IPS DF 4.7 (cell line): ENCODE measurements around the gene CAPSL.
"Not testable (repeated sequence)": the region's sequence is repeated elsewhere in the genome, so short reads cannot be mapped to it uniquely, and the experiment has no call there.

ENCODE experiments used
- DNase-seq: peaks from one replicate; pipeline ENCODE4 v3.0.0-alpha.2; 2013; ENCODE audit warnings: low spot score; ENCODE audit errors: extremely low read depth

Gene CAPSL

GRCh38 chr5:35908228-35908627 is 30.2 kb downstream of the CAPSL start:
- no peak for DNase-seq

- no peak for DNase-seq
These were observed 33.8 kb downstream of the CAPSL start for GRCh38 chr5:35904443-35905132.

GRCh38 chr5:35903631-35904203 is 34.7 kb downstream of the CAPSL start:
- no peak for DNase-seq

- DNase-seq: no peak
These were observed 36.3 kb downstream of the CAPSL start for GRCh38 chr5:35902046-35902672.

- DNase-seq: no peak
These were observed 37.3 kb downstream of the CAPSL start for GRCh38 chr5:35900972-35901695.

- DNase-seq: no peak
These were observed 38.6 kb downstream of the CAPSL start for GRCh38 chr5:35899800-35900199.

- no peak for DNase-seq
These were observed 39.3 kb downstream of the CAPSL start for GRCh38 chr5:35898952-35899660.

- DNase-seq: no peak
These were observed 44.3 kb downstream of the CAPSL start for GRCh38 chr5:35894131-35894530.

- not testable (repeated sequence) for DNase-seq
These were observed 45.6 kb downstream of the CAPSL start for GRCh38 chr5:35892799-35893198.

GRCh38 chr5:35890021-35891020 is 48.1 kb downstream of the CAPSL start:
- DNase-seq: no peak

- DNase-seq: no peak
These were observed 50.9 kb downstream of the CAPSL start for GRCh38 chr5:35887321-35888100.

- no peak for DNase-seq
These were observed 52.0 kb downstream of the CAPSL start for GRCh38 chr5:35886381-35886780.

- DNase-seq: no peak
These were observed 53.6 kb downstream of the CAPSL start for GRCh38 chr5:35884773-35885172.

GRCh38 chr5:35884191-35884769 is 54.1 kb downstream of the CAPSL start:
- no peak for DNase-seq

GRCh38 chr5:35881758-35882157 is 56.7 kb downstream of the CAPSL start:
- no peak for DNase-seq

- DNase-seq: no peak
These were observed 58.3 kb downstream of the CAPSL start for GRCh38 chr5:35880156-35880555.

GRCh38 chr5:35879649-35880048 is 58.8 kb downstream of the CAPSL start:
- no peak for DNase-seq

- no peak for DNase-seq
These were observed 59.3 kb downstream of the CAPSL start for GRCh38 chr5:35879096-35879495.

- no peak for DNase-seq
These were observed 60.3 kb downstream of the CAPSL start for GRCh38 chr5:35878079-35878478.
